NCI-H1417 treated with DMSO at 0.1 percent for 48 hours (cell line): Measurements from ENCODE around the gene ABCC9.
"Not testable (repeated sequence)": the region's sequence is repeated elsewhere in the genome, so short reads cannot be mapped to it uniquely, and the experiment has no call there.

ENCODE experiments used
- DNase-seq: peaks from one replicate; lab custom pipeline; 2025; lab: John Stamatoyannopoulos, UW

Gene ABCC9

GRCh38 chr12:21815306-21816062, 125.7 kb downstream of the ABCC9 start:
- DNase-seq: no peak

GRCh38 chr12:21814814-21815213, 126.4 kb downstream of the ABCC9 start:
- DNase-seq: no peak

DNA sequence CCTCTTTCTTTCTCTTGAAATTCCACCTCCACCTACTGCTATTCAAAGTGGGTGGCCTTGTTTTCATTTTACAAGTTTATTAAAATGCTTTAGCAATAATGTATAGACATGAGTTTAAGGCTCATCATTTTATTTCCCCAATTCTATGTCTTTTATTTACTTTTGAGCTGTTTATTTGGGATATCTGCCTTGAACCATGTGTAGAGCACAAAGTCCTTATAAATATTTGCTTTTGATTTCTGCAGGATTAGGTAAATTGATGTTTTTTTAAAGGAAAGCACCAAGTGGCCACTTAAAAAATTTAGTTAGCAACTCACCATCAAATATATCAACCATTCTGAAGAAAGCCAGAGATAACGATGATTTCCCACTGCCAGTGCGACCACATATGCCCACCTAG, 126.9 kb downstream of the ABCC9 start:
- DNase-seq: no peak

- no peak for DNase-seq
These were observed 127.5 kb downstream of the ABCC9 start for GRCh38 chr12:21813751-21814150.

GRCh38 chr12:21813125-21813524, 128.1 kb downstream of the ABCC9 start:
- DNase-seq: no peak

DNA sequence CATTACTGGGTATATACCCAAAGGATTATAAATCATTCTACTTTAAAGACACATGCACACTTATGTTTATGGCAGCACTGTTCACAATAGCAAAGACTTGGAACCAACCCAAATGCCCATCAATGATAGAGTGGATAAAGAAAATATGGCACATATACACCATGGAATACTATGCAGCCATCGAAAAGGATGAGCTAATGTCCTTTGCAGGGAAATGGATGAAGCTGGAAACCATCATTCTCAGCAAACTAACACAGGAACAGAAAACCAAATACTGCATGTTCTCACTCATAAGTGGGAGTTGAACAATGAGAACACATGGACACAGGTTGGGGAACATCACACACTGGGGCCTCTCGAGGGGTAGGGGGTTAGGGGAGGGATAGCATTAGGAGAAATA, 128.9 kb downstream of the ABCC9 start:
- not testable (repeated sequence) for DNase-seq

- no peak for DNase-seq
These were observed 132.1 kb downstream of the ABCC9 start for GRCh38 chr12:21809100-21809499.

DNA sequence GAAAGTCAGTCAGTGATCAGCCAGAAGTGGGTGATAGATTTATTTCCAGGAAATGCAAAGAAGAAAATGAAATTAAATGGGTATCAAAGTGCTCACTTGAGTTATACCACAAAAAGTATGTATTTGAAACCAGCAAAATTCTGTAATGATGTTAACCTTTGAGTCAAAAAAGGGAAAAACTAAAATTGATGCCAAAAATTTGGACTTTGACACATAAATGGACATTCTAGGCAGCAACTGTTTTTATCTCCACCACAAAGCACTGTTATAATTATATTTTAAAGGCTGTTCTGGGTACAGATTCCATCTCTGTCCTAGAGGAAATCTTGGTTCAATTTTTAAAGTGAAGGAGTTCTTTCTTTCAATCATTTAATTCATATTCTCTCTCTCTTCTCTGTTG, 135.0 kb downstream of the ABCC9 start:
- no peak for DNase-seq

DNA sequence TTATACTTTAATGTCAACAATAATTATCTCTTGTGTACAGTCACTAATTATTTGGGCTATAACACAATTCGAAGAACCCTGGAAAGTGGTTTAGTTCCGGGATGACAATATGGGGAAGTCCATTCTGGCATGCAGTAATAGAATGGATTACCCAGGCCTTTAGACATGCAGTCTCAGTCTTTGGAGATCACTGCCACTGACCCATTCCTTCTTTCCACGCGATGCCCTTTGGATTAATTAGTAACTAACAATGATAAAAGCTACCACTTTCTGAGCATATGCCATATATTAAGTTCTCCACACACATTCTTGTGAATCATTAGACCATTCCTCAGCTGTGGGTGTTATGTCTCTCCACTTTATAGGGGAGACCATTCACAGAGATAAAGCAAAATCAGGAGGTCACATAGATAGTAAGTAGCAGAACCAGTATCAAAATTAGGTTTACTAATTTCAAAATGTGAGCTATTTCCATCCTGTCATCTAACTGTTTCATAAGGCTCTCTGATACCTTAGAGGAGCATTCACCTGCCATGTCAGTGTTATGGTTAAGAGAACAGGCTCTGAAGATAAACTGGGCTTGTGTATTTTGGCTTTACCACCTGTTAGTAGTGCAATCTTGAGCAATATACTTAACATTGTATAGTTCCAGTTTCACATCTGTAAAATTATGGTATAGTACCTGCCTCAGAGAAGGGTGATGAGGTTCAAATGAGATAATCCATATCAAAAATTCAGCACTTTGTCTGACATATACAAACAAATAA, 139.5 kb downstream of the ABCC9 start:
- DNase-seq: no peak

- DNase-seq: no peak
These were observed 141.2 kb downstream of the ABCC9 start for GRCh38 chr12:21800011-21800410.

DNA sequence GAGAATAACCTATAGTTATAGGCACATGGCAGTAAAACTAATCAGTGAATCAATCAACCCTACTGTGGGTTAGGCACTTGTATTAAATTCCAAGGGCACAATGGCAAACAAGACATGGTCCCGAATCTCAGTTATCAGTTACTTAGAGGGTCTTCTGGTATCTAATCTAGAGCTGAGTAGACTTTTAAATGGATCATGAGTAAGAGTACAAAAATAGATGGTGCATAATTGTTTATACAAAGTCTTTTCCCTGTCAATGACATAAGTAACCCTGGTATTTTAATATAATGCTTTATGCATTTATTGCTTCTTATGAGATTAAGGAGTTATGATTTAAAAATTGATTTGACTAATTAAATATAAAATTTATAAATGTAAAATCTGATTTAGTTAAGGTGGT, 143.7 kb downstream of the ABCC9 start:
- DNase-seq: no peak

- DNase-seq: no peak
These were observed 145.4 kb downstream of the ABCC9 start for GRCh38 chr12:21795648-21796328.

- not testable (repeated sequence) for DNase-seq
These were observed 146.2 kb downstream of the ABCC9 start for GRCh38 chr12:21794807-21795595.

GRCh38 chr12:21789687-21790086, 151.5 kb downstream of the ABCC9 start:
- DNase-seq: not testable (repeated sequence)

- no peak for DNase-seq
These were observed 152.9 kb downstream of the ABCC9 start for GRCh38 chr12:21788089-21788983.

GRCh38 chr12:21786041-21786531, 155.1 kb downstream of the ABCC9 start:
- no peak for DNase-seq

GRCh38 chr12:21782723-21783122, 158.5 kb downstream of the ABCC9 start:
- DNase-seq: not testable (repeated sequence)

DNA sequence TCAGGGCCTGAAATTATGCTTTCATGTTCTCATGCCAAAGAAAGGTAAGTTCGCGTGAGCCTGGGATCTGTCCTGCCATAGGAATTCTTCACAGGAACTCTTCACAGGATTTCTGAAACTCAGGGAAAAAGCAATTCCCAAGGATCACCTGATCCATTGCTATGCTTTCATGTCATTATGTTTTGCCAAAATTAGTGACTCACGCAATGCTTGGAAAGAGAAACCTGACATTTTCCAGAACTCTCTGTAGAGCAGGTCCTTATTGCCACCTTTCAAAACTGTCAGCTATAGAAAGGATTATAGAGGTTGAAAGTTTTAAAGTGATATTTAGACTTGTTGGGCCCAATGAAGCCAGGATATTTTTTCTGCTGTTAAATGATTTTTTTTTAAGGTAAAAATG, 160.4 kb downstream of the ABCC9 start:
- DNase-seq: no peak

- no peak for DNase-seq
These were observed 165.1 kb downstream of the ABCC9 start for GRCh38 chr12:21776175-21776574.

GRCh38 chr12:21775133-21775820, 165.9 kb downstream of the ABCC9 start:
- no peak for DNase-seq
